ENCODE data around the gene SLC5A10.

DNA sequence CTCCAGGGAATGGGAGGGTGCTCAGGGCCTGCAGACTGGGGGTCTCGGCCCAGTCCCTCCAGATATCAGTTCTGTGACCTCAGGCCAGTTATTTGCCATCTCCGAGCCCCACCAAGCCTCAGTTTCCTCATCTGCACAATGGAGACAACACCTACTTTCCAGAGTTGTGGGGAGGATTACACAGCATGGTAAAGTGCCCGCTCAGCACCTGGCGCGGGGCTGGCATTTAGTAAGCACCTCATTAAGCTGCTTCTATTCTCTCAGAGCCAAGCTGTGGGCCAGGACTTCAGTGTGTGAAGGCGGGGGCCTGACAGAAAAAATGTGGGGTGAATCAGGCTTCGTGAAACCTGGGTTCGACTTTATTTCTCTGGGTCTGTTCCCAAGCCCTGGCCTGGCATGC lies 47.4 kb downstream of the SLC5A10 start:
- TF ChIP-seq CTCF (IDR thresholded peaks at IDR 0.05): no peak
- no peak for TF ChIP-seq POLR2A (IDR thresholded peaks at IDR 0.05)
